T-cell (primary cell): ENCODE measurements around the gene MICAL2. TPM values are rescaled to one million over a fixed set of nuclear protein-coding genes. Genes with fewer than 3 reads are reported as not detected.

ENCODE experiments used
- ATAC-seq, 4 experiments: fragments of 200-7000 bp in 3 of 4; fragments of 150-1000 bp in 1 of 4; cut with Tn5 transposase; replicated peaks in 1 of 4; 1 replicate in 3 of 4; 2 replicates in 1 of 4; pipeline ENCODE4 v1.10.0; 2021; ENCODE audit warnings: moderate library complexity in 3 of 4, mild to moderate bottlenecking in 2 of 4, moderate number of reproducible peaks in 1 of 4
- CTCF ChIA-PET, 2 donors: fragments of 300-600 bp; sonication (Branson Sonifier 250); formaldehyde crosslinking; loops; one replicate each; lab custom pipeline; 2022; ENCODE audit warnings: antibody characterized with exemption in 2 of 2; lab: Charles Lee
- POLR2A ChIA-PET, 2 donors: fragments of 300-600 bp; sonication (Branson Sonifier 250); formaldehyde crosslinking; loops; one replicate each; lab custom pipeline; 2022; ENCODE audit warnings: antibody characterized with exemption in 2 of 2; lab: Charles Lee
- DNase-seq, 35 experiments: peaks; one replicate each; pipeline versions ENCODE4 v3.0.0 to v3.0.0-alpha.2; 2013 to 2023
- H3K27ac ChIP-seq: one replicate; pipeline ENCODE4 v1.5.1; 2013; ENCODE audit warnings: low read length
- H3K27me3 ChIP-seq, 2 experiments: replicated peaks in 1 of 2; 1 replicate in 1 of 2; 2 replicates in 1 of 2; pipeline versions ENCODE4 v1.6.1 to v1.7.0; 2013; ENCODE audit warnings: low read length in 1 of 2, mixed read lengths in 1 of 2; ENCODE audit not compliant: control insufficient read depth in 2 of 2, insufficient read depth in 2 of 2; ENCODE audit errors: extremely low read depth in 1 of 2
- H3K36me3 ChIP-seq, 2 donors: 1 replicate in 1 of 2; 2 replicates in 1 of 2; pipeline versions ENCODE4 v1.6.1 to v1.7.0; 2013; ENCODE audit warnings: low read length in 1 of 2; ENCODE audit not compliant: control insufficient read depth in 2 of 2, insufficient read depth in 1 of 2; ENCODE audit errors: extremely low read depth in 1 of 2
- H3K4me1 ChIP-seq, 2 experiments: 1 replicate in 1 of 2; 2 replicates in 1 of 2; pipeline versions ENCODE4 v1.6.1 to v1.7.0; 2013; ENCODE audit warnings: low read length in 2 of 2, mixed read lengths in 1 of 2; ENCODE audit not compliant: insufficient read depth in 2 of 2, control insufficient read depth in 1 of 2; ENCODE audit errors: extremely low read depth in 1 of 2
- H3K4me3 ChIP-seq, 2 donors: 1 replicate in 1 of 2; 2 replicates in 1 of 2; pipeline versions ENCODE4 v1.5.1 to v1.7.0; 2013; ENCODE audit warnings: mild to moderate bottlenecking in 2 of 2, low read length in 1 of 2, moderate library complexity in 1 of 2; ENCODE audit not compliant: control insufficient read depth in 1 of 2; ENCODE audit errors: extremely low read depth in 1 of 2
- H3K9me3 ChIP-seq: 2 replicates; pipeline ENCODE4 v1.7.0; 2013
- H3K27ac Mint-ChIP-seq, 2 donors: one replicate each; pipeline ENCODE4 v1.8.0; 2020 to 2021; ENCODE audit warnings: mild to moderate bottlenecking in 2 of 2, mixed read lengths in 2 of 2
- H3K27me3 Mint-ChIP-seq, 2 donors: one replicate each; pipeline ENCODE4 v1.8.0; 2021 to 2022; ENCODE audit warnings: mixed read lengths in 2 of 2
- H3K36me3 Mint-ChIP-seq: one replicate; pipeline ENCODE4 v1.8.0; 2021; ENCODE audit warnings: mixed read lengths
- H3K4me1 Mint-ChIP-seq, 3 donors: one replicate each; pipeline ENCODE4 v1.8.0; 2020 to 2022; ENCODE audit warnings: mixed read lengths in 3 of 3, mild to moderate bottlenecking in 1 of 3
- H3K4me3 Mint-ChIP-seq, 3 donors: one replicate each; pipeline ENCODE4 v1.8.0; 2020 to 2022; ENCODE audit warnings: mild to moderate bottlenecking in 3 of 3, mixed read lengths in 3 of 3, moderate library complexity in 3 of 3
- H3K9me3 Mint-ChIP-seq, 3 donors: one replicate each; pipeline ENCODE4 v1.8.0; 2020 to 2022; ENCODE audit warnings: mixed read lengths in 3 of 3
- WGBS: methylation state at CpG from one replicate; pipeline ENCODE4 v1.1.5; 2013; ENCODE audit warnings: missing lambda C conversion rate; ENCODE audit not compliant: insufficient coverage; 5-methylcytosine and 5-hydroxymethylcytosine counted together
- total RNA-seq, 35 experiments: library from RNA in 6 of 35; stranded (reverse) in 6 of 35; fragments of 120-200 nt in 1 of 35; gene quantifications; one replicate each; pipeline versions ENCODE4 v1.2.1 to v1.2.4 and lab custom pipeline; 2013 to 2026

The MICAL2 gene
- total RNA-seq, 5 donors from 2014 or later (not counting 1 experiment from before 2014, with no cell fraction given): 13.7 to 38.7 (median 22.9) TPM

DNA sequence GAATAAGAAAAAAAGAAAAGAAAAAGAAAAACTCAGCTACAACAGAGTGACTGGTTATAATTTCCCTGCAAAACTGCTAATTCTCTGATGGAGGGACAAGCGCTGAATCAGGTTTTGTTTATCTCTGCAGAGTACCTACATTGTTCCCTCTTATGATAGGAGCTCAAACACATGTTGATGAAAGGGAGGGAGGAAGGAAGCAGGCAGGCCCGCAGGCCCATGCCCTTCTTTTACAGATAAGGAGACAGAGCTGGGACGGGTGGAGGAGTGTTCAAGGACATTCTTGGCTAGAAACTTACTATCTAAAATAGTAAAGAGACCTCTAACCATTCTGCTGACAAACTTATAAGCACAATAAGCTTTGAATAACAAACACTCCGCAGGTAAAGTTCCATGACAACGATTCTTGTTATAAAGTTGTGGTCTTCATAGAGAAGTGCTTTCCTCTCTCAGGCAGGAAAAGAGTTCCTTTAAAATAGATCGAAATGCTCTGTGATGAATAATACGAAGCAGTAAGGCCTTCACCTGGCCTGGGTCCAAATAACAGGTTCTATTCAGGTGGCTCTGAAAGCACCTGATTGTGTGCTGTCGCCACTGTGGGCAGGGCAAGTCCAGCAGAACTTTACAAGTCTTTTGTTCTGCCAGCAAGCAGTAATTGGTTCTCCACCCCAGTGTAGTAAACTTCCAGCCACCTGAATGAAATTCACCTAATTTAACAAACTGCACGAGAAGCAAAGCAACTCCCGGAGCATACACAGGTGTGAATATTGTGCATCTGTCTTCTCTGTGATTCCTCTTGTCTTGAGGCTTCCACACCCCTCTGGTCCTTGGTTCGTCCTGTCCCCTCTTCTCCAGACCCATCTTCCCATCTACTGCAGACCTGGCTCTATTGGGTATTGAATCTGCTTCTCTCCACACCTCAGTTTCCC, 15.3 kb upstream of the MICAL2 start:
- Histone ChIP-seq H3K27me3 (peaks cover 0 to 3% of the 10 kb centered on the region in 2 experiments), H3K4me3 (no peak overlapping the region), H3K27ac (no peak overlapping the region), H3K36me3 (no peaks in the 10 kb centered on the region), H3K9me3 (no peaks in the 10 kb centered on the region), H3K4me1 (peaks cover 13 to 14% of the 10 kb centered on the region in 2 experiments)
- Mint-ChIP-seq H3K4me1 (peaks cover 21 to 43% (median 30%) of the 10 kb centered on the region in 3 donors), H3K27ac (peak overlapping the region in 1 of 2 donors; percentile 16), H3K4me3 (no peak overlapping the region), H3K9me3 (no peaks in the 10 kb centered on the region), H3K36me3 (no peaks in the 10 kb centered on the region), H3K27me3 (peaks cover 0 to 5% of the 10 kb centered on the region in 2 donors)
- DNase-seq: no peak
- POLR2A ChIA-PET: no interaction called here
- peak in 1 of 4 experiments; percentile 38 for ATAC-seq
- CTCF ChIA-PET: interaction anchor here (0.6 kb wide), 2 partner anchors 24 to 318 kb away, joined by 3 to 4 read pairs; no protein-coding TSS in a partner anchor
- WGBS: 76% methylated on average over 6 of the region's 11 CpGs

DNA sequence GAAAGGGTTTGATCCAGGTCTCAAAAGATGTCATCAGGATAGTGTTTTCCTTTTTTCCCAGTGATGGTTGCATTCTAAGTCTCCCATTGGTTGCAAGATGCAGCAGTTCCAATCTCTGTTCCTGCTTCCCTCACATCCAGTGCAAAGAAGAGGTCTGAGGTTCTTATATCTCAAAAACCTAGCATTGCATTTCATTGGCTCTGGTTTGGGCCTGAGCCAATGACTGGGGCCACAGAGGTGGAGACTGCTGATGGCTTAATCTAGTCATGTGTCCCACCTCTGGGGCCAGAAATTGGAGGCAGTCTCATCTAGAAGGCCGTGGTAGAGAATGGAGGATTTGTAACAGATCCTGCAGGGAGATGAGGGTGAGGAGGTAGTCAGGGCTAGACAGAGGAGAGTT, 13.2 kb upstream of the MICAL2 start:
- POLR2A ChIA-PET: no interaction called here
- no peaks in the 10 kb centered on the region for H3K36me3 Mint-ChIP-seq
- H3K4me3 ChIP-seq: no peak overlapping the region
- DNase-seq: no peak
- WGBS: 100% methylated on average over 1 of the region's 1 CpG
- peaks cover 7 to 24% (median 15%) of the 10 kb centered on the region in 3 donors for H3K4me1 Mint-ChIP-seq
- H3K4me1 ChIP-seq: peaks cover 0 to 8% of the 10 kb centered on the region in 2 experiments
- H3K36me3 ChIP-seq: no peaks in the 10 kb centered on the region
- peaks cover 0 to 6% of the 10 kb centered on the region in 2 experiments for H3K27me3 ChIP-seq
- peaks cover 0 to 5% of the 10 kb centered on the region in 2 donors for H3K27me3 Mint-ChIP-seq
- no peak for ATAC-seq
- H3K27ac ChIP-seq: no peak overlapping the region
- no peaks in the 10 kb centered on the region for H3K9me3 Mint-ChIP-seq
- H3K4me3 Mint-ChIP-seq: no peak overlapping the region
- CTCF ChIA-PET: no interaction called here
- no peak overlapping the region for H3K27ac Mint-ChIP-seq
- H3K9me3 ChIP-seq: no peaks in the 10 kb centered on the region

DNA sequence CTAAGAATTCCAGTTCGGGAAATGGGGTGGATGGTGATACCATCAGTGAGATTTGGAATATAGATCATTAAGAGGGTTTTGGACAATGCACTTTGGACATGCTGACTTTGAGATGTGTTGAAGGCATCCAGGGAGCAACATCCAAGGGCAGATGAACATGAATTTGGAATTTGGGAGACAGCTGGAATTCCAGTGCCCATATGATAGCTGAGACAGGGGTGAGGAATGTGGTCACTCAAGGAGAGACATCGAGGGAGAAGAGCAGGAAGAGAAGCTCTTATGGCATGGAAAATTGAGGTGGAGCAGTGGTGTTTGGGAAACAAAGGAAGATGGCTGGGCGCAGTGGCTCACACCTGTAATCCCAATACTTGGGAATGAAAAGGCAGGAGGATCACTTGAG, 11.8 kb upstream of the MICAL2 start:
- Histone ChIP-seq H3K4me3 (no peak overlapping the region), H3K4me1 (peaks cover 0 to 10% of the 10 kb centered on the region in 2 experiments), H3K27me3 (peaks cover 0 to 10% of the 10 kb centered on the region in 2 experiments), H3K36me3 (no peaks in the 10 kb centered on the region), H3K9me3 (no peaks in the 10 kb centered on the region), H3K27ac (no peak overlapping the region)
- ChIA-PET CTCF (interaction anchor here (0.6 to 1.2 kb wide), 3 partner anchors 9 to 1596 kb away, joined by 3 to 4 read pairs (median 3); no protein-coding TSS in a partner anchor), POLR2A (interaction anchor here in 1 of 2 donors (0.6 kb wide), 2 partner anchors 51 to 157 kb away, joined by 3 to 8 read pairs; no protein-coding TSS in a partner anchor)
- H3K27me3 Mint-ChIP-seq: peaks cover 0 to 5% of the 10 kb centered on the region in 2 donors
- no peaks in the 10 kb centered on the region for H3K9me3 Mint-ChIP-seq
- peaks cover 7 to 24% (median 15%) of the 10 kb centered on the region in 3 donors for H3K4me1 Mint-ChIP-seq
- 83% methylated on average over 1 of the region's 3 CpGs for WGBS
- H3K36me3 Mint-ChIP-seq: no peaks in the 10 kb centered on the region
- no peak overlapping the region for H3K27ac Mint-ChIP-seq
- DNase-seq (no peak), ATAC-seq (no peak)
- no peak overlapping the region for H3K4me3 Mint-ChIP-seq

DNA sequence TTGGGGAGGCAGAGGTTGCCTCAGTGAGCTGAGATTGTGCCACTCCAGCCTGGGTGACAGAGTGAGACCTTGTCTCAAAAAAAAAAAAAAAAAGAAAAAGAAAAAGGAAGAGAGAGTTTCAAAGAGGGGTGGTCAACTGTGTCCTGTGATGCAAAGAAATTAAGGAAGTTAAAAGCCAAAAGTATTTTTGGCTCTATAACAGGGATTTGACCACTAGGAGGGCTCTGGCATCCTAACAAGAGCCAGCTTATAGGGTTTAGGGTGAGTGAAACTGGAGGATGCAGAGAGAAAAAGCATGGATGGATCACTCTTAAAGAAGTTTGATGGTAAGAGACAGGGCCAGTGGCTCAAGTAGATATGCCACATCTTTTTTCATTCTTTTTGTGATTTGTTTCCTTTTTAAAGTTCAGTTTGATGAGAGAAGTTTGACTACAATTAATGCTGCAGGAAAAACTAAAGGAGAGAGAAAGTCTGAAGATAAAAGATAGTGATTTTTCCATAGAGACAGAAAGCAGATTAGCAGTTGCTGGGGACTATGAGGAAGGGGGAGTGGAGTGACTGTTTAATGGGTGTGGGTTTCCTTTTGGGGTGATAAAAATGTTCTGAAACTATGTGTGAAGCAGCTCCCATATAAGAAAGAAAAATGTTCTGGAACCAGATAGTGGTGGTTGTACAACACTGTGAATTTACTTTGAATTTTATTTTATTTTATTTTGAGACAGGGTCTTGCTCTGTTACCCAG, 11.1 kb upstream of the MICAL2 start:
- CTCF ChIA-PET: interaction anchor here (0.6 to 1.2 kb wide), 3 partner anchors 10 to 1595 kb away, joined by 3 to 4 read pairs (median 3); no protein-coding TSS in a partner anchor
- Histone ChIP-seq H3K36me3 (no peaks in the 10 kb centered on the region), H3K4me3 (no peak overlapping the region), H3K9me3 (no peaks in the 10 kb centered on the region), H3K27me3 (peaks cover 0 to 12% of the 10 kb centered on the region in 2 experiments), H3K27ac (no peak overlapping the region), H3K4me1 (peaks cover 0 to 10% of the 10 kb centered on the region in 2 experiments)
- no peak overlapping the region for H3K27ac Mint-ChIP-seq
- ATAC-seq: no peak
- H3K27me3 Mint-ChIP-seq: peaks cover 0 to 5% of the 10 kb centered on the region in 2 donors
- no peak overlapping the region for H3K4me3 Mint-ChIP-seq
- H3K9me3 Mint-ChIP-seq: no peaks in the 10 kb centered on the region
- peaks cover 7 to 24% (median 14%) of the 10 kb centered on the region in 3 donors for H3K4me1 Mint-ChIP-seq
- no peaks in the 10 kb centered on the region for H3K36me3 Mint-ChIP-seq
- DNase-seq: no peak
- POLR2A ChIA-PET: interaction anchor here in 1 of 2 donors (0.6 kb wide), 1 partner anchor 157 kb away, joined by 8 read pairs; no protein-coding TSS in a partner anchor

DNA sequence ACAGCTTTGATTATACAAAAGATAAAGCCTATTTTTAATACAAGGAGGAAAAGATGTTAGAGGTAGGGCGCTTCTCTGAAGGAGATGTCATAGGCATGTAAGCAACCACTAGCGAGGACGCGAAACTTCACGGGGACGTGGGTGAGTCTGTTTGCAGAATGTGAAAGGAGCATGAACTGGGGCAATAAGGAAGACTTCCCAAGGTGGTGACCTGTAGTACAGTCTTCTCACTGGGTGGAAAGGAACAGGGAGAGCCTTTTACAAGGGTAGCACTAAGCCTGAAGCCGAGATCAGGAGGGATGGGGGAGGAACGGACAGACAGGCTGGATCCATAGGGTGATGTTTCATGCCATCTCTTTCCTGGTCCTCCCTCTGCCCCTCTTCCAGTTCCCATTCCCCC, 10.0 kb upstream of the MICAL2 start:
- ChIA-PET CTCF (no interaction called here), POLR2A (no interaction called here)
- Mint-ChIP-seq H3K36me3 (no peaks in the 10 kb centered on the region), H3K27ac (no peak overlapping the region), H3K9me3 (no peaks in the 10 kb centered on the region), H3K4me3 (no peak overlapping the region), H3K4me1 (peaks cover 2 to 16% (median 10%) of the 10 kb centered on the region in 3 donors), H3K27me3 (peaks cover 0 to 5% of the 10 kb centered on the region in 2 donors)
- DNase-seq: no peak
- ATAC-seq: no peak
- H3K27ac ChIP-seq: no peak overlapping the region
- peaks cover 0 to 12% of the 10 kb centered on the region in 2 experiments for H3K27me3 ChIP-seq
- peaks cover 0 to 5% of the 10 kb centered on the region in 2 experiments for H3K4me1 ChIP-seq
- no peak overlapping the region for H3K4me3 ChIP-seq
- H3K36me3 ChIP-seq: no peaks in the 10 kb centered on the region
- no peaks in the 10 kb centered on the region for H3K9me3 ChIP-seq
- 79% methylated on average over 6 of the region's 8 CpGs for WGBS

DNA sequence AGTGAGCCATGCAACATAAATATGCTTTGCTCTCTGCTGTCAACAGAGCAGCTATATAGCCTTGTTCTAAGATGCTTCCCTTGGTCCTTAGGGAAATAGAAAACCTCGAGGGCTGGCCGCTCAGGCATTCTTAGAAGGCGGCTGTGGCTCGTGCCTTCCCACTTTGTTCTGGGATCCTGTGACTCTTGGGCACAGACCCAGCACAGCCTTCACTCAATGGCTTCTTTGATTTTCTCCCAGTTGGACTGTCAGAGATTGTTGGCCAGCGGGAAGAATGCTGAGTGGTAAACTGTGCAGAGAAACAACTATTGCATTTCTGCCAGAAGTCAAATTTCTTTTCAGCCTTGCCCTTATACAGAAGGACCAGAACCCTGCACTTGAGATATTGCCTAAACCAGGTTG, 9.5 kb upstream of the MICAL2 start:
- H3K36me3 ChIP-seq: no peaks in the 10 kb centered on the region
- H3K4me1 ChIP-seq: peaks cover 0 to 5% of the 10 kb centered on the region in 2 experiments
- POLR2A ChIA-PET: no interaction called here
- no peak overlapping the region for H3K4me3 ChIP-seq
- no peak overlapping the region for H3K27ac Mint-ChIP-seq
- H3K27me3 Mint-ChIP-seq: peaks cover 0 to 5% of the 10 kb centered on the region in 2 donors
- no peak overlapping the region for H3K27ac ChIP-seq
- peaks cover 0 to 12% of the 10 kb centered on the region in 2 experiments for H3K27me3 ChIP-seq
- CTCF ChIA-PET: no interaction called here
- H3K9me3 Mint-ChIP-seq: no peaks in the 10 kb centered on the region
- ATAC-seq (no peak), DNase-seq (no peak)
- 94% methylated on average over 3 of the region's 5 CpGs for WGBS
- peaks cover 2 to 14% (median 10%) of the 10 kb centered on the region in 3 donors for H3K4me1 Mint-ChIP-seq
- no peaks in the 10 kb centered on the region for H3K36me3 Mint-ChIP-seq
- H3K9me3 ChIP-seq: no peaks in the 10 kb centered on the region
- no peak overlapping the region for H3K4me3 Mint-ChIP-seq
